Activated T-cell treated with anti-CD3 and anti-CD28 coated beads, Interleukin-2, amount 50 U/mL, for 72 hours (primary cell): ENCODE measurements around the gene BUD13. TPM values are rescaled to one million over a fixed set of nuclear protein-coding genes. Genes with fewer than 3 reads are reported as not detected.
A peak's percentile ranks its signal among the peaks of the same experiment; 100 is the strongest.

Experiments used
- ATAC-seq, 2 donors: fragments of 150-1000 bp; cut with Tn5 transposase; replicated peaks in 1 of 2; 2 replicates each; pipeline ENCODE4 v1.10.0; 2021; ENCODE audit warnings: moderate library complexity in 2 of 2, mild to moderate bottlenecking in 1 of 2
- DNase-seq, 2 donors: peaks; one replicate each; pipeline ENCODE4 v3.0.0; 2021 to 2022; ENCODE audit warnings: mixed read lengths in 1 of 2
- H3K27ac Mint-ChIP-seq: one replicate; pipeline ENCODE4 v1.8.0; 2022; ENCODE audit warnings: mild to moderate bottlenecking, moderate library complexity, mixed read lengths
- H3K27me3 Mint-ChIP-seq: one replicate; pipeline ENCODE4 v1.8.0; 2022; ENCODE audit warnings: low read depth, mixed read lengths
- H3K36me3 Mint-ChIP-seq, 2 donors: one replicate each; pipeline ENCODE4 v1.8.0; 2022; ENCODE audit warnings: mixed read lengths in 2 of 2, mild to moderate bottlenecking in 1 of 2; ENCODE audit not compliant: insufficient read depth in 2 of 2
- H3K4me1 Mint-ChIP-seq: one replicate; pipeline ENCODE4 v1.8.0; 2022; ENCODE audit warnings: low read depth, mixed read lengths
- H3K4me3 Mint-ChIP-seq, 2 donors: one replicate each; pipeline ENCODE4 v1.8.0; 2022; ENCODE audit warnings: mild to moderate bottlenecking in 2 of 2, mixed read lengths in 2 of 2, moderate library complexity in 2 of 2
- H3K9me3 Mint-ChIP-seq, 2 donors: one replicate each; pipeline ENCODE4 v1.8.0; 2022; ENCODE audit warnings: mixed read lengths in 2 of 2
- total RNA-seq, 2 donors: library from RNA; stranded (reverse); gene quantifications; one replicate each; pipeline ENCODE4 v1.2.3, GENCODE V29; 2022

BUD13 gene
- total RNA-seq, 2 donors from 2014 or later, result 26.1 to 32.8 TPM

DNA sequence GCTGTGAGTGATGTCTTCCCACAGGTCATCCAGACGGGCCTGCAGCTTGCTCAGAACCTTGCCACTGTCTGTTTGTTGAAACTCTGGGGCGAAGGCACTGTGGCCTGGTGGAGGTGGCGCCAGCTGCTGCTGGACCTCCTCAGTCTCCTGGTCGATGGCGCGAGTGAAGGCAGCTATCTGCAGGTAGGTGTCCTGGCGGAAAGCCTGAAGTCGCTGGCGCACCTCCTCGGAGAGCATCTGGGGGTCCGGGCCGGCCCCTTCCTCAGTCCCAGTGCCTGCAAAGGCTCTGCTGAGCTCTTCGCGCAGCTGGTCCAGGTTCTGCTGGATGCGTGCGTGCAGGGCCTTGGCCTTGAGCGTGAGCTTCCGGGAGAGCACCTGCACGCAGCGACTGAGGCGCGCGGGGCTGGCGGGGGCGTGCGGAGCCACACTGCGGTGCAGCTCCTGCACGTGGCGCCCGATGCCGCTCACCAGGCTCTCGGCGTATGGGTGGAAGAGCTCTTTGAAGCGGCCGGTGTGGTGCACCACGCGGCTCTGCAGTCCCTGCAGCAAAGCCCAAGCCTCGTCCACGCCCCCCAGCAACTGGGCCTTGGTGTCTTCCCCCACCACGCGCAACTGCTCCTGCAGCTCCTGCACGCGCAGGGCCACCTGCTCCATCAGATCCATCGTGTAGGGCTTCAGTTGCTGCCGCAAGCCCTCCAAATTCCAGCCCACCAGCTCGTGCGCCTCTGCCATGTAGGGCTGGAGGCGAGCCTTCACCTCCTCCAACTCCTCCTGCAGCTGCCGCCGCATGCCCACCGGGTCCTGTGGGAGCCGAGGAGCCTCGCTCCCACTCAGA, 17.6 kb upstream of the BUD13 start:
- Mint-ChIP-seq H3K27me3 (no peaks in the 10 kb centered on the region), H3K9me3 (no peaks in the 10 kb centered on the region), H3K4me3 (no peak overlapping the region), H3K27ac (no peak overlapping the region), H3K4me1 (peaks cover 46% of the 10 kb centered on the region), H3K36me3 (peaks cover 4 to 7% of the 10 kb centered on the region in 2 donors)
- ATAC-seq (no peak), DNase-seq (no peak)

- peaks cover 60% of the 10 kb centered on the region for H3K4me1 Mint-ChIP-seq
- H3K9me3 Mint-ChIP-seq, result no peaks in the 10 kb centered on the region
- no peaks in the 10 kb centered on the region for H3K27me3 Mint-ChIP-seq
- no peak for ATAC-seq
- H3K36me3 Mint-ChIP-seq, result peaks cover 9 to 15% of the 10 kb centered on the region in 2 donors
- H3K4me3 Mint-ChIP-seq, result peak overlapping the region; percentile 87 to 94
- no peak overlapping the region for H3K27ac Mint-ChIP-seq
- DNase-seq, result no peak
Observed at GRCh38 chr11:116788975-116789374, 16.2 kb upstream of the BUD13 start.

DNA sequence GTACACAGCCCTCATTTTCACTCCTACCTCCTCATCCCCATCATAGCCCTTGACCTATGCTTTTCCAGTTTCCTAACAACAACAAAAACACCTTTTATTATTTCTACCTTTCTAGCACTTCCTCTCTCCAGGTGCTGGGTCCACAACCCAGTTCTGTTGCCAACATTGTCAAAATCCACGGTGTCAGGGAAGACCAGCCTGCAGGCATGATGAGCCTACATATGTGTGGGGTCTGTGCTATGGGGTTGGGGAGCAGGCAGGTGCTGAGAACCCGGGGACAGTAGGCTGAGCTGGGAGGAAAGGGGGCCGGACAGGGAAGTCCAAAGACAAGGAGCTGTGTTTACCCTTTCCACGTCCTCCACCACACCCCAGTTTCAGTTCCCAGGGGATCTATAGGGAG, 15.7 kb upstream of the BUD13 start:
- H3K4me3 Mint-ChIP-seq, result peak overlapping the region; percentile 87 to 94
- peaks cover 9 to 16% of the 10 kb centered on the region in 2 donors for H3K36me3 Mint-ChIP-seq
- no peaks in the 10 kb centered on the region for H3K27me3 Mint-ChIP-seq
- DNase-seq (no peak), ATAC-seq (no peak)
- H3K4me1 Mint-ChIP-seq, result peaks cover 64% of the 10 kb centered on the region
- H3K27ac Mint-ChIP-seq, result peak overlapping the region; percentile 75
- H3K9me3 Mint-ChIP-seq, result no peaks in the 10 kb centered on the region

DNA sequence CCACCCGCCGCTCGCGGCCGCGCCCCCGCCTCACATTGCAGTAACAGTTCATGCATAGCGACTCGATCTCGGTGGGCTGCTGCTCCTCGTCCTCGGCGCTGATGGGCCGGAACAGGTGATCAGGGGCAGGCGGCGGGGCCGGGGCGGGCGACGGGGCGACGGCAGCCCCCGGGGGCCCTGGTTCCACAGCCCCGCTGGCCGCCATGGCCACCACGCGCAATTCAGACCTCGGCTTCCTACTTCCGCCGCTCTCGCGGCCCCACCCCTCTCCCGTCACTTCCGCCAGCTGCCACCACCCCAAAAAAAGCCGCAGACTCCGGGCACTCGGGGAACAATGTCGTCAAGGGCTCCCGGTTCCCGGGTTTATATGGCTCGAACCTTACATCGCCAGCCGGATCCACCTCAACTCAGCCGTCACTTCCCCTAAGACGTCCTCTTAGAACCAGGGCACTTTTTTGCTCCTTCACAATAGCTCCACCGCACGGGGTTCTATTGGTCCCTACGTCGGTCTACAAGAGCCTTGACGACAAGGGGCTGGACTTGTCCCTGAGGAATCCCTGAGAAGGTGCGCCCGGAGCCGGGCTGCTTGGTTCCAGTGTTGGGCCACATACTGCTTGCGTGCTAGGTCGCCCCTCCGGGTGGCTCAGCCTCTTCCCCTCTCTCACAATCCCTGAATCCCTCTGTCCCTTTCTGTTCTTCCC, 15.1 kb upstream of the BUD13 start, which contains the start of gene ZPR1:
Gene ZPR1 (minus strand): TSS at position 238 of the 701 bp plus-strand sequence. CDS start 33 bp downstream, at position 205.
- no peaks in the 10 kb centered on the region for H3K9me3 Mint-ChIP-seq
- DNase-seq (peak; percentile 88 to 91), ATAC-seq (peak; percentile 90 to 91)
- peaks cover 11 to 18% of the 10 kb centered on the region in 2 donors for H3K36me3 Mint-ChIP-seq
- peak within 1 kb of the TSS; percentile 81 for H3K27ac Mint-ChIP-seq
- H3K27me3 Mint-ChIP-seq, result no peaks in the 10 kb centered on the region
- peaks cover 67% of the 10 kb centered on the region for H3K4me1 Mint-ChIP-seq
- H3K4me3 Mint-ChIP-seq, result peak within 1 kb of the TSS; percentile 87 to 94

DNA sequence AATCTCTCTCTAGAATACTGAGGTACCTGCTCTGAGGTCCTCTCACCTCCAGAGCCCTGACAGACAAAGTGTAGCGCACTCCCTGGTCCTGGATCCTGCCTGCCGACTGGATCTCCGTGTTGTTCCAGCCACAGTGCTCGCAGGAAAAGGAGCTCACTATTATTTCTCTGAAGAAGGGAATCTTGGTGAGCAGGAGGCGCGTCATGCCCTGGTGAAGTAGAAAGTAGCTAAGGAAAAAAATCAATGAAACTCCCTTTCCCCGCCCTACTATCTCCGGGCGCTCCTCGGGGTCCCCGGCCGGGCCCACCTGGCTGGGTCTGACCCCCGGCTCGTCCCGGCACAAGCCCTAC, 14.6 kb upstream of the BUD13 start:
- H3K27me3 Mint-ChIP-seq, result no peaks in the 10 kb centered on the region
- H3K4me1 Mint-ChIP-seq, result peaks cover 70% of the 10 kb centered on the region
- H3K36me3 Mint-ChIP-seq, result peaks cover 12 to 22% of the 10 kb centered on the region in 2 donors
- peak overlapping the region; percentile 87 to 94 for H3K4me3 Mint-ChIP-seq
- H3K9me3 Mint-ChIP-seq, result no peaks in the 10 kb centered on the region
- H3K27ac Mint-ChIP-seq, result peak overlapping the region; percentile 81
- ATAC-seq, result peak in 1 of 2 donors; percentile 12
- DNase-seq, result no peak

GRCh38 chr11:116786966-116787365, 14.2 kb upstream of the BUD13 start:
- H3K4me1 Mint-ChIP-seq, result peaks cover 74% of the 10 kb centered on the region
- no peaks in the 10 kb centered on the region for H3K27me3 Mint-ChIP-seq
- peak overlapping the region; percentile 81 for H3K27ac Mint-ChIP-seq
- ATAC-seq (no peak), DNase-seq (no peak)
- no peaks in the 10 kb centered on the region for H3K9me3 Mint-ChIP-seq
- peaks cover 15 to 26% of the 10 kb centered on the region in 2 donors for H3K36me3 Mint-ChIP-seq
- peak overlapping the region; percentile 87 to 94 for H3K4me3 Mint-ChIP-seq

DNA sequence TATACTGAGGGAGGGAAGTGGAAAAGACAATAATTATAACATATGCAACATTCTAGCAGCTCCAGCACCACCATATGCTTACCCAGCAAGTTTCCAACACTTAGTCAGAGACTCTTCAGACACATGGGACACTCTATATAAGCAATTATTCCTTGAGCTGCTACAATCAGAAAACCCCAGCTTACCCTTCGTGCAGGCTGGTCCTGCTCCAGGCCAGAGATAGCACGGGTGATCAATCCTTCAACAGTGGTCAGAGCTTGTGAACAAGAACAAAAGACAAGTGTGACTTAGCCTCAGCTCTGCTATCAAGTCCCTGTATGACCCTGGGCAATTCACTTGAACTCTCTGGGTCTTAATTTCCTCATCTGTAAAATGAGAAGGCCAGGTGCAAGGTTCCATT, 13.5 kb upstream of the BUD13 start:
- Mint-ChIP-seq H3K27me3 (no peaks in the 10 kb centered on the region), H3K9me3 (no peaks in the 10 kb centered on the region), H3K36me3 (peaks cover 20 to 26% of the 10 kb centered on the region in 2 donors), H3K4me3 (peak overlapping the region; percentile 87 to 94), H3K4me1 (peaks cover 76% of the 10 kb centered on the region), H3K27ac (peak overlapping the region; percentile 81)
- ATAC-seq (no peak), DNase-seq (no peak)

DNA sequence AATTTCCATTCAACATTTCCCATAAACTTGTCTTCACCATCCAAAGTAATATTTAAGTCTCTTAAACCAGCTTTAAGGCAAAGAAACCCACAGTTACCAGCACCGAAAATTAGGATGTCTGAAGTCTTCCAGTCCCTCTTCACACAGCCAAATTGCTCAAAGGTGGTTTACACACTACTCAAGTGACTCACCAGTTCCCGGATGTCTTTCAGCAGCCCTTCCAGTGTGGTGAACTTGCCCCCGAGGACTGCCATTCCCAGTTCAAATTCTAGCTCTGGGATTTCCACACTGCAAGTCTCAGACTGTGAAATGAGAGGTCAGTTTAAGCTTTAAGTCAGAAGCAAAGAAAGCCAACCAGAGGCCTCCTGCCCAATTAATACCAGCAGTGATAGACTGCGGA, 9.9 kb upstream of the BUD13 start:
- Mint-ChIP-seq H3K4me1 (peaks cover 91% of the 10 kb centered on the region), H3K4me3 (peak overlapping the region in 1 of 2 donors; percentile 72), H3K9me3 (no peaks in the 10 kb centered on the region), H3K36me3 (peaks cover 35 to 43% of the 10 kb centered on the region in 2 donors), H3K27ac (peak overlapping the region; percentile 90), H3K27me3 (no peaks in the 10 kb centered on the region)
- DNase-seq (no peak), ATAC-seq (peak; percentile 45 to 76)

GRCh38 chr11:116778556-116778955, 5.8 kb upstream of the BUD13 start:
- Mint-ChIP-seq H3K4me3 (peak overlapping the region in 1 of 2 donors; percentile 27), H3K9me3 (no peaks in the 10 kb centered on the region), H3K4me1 (peaks cover 90% of the 10 kb centered on the region), H3K27me3 (no peaks in the 10 kb centered on the region), H3K36me3 (peaks cover 22 to 46% of the 10 kb centered on the region in 2 donors), H3K27ac (peak overlapping the region; percentile 48)
- DNase-seq, result no peak
- ATAC-seq, result peak in 1 of 2 donors; percentile 26

- ATAC-seq (no peak), DNase-seq (no peak)
- Mint-ChIP-seq H3K27ac (peak overlapping the region; percentile 95), H3K27me3 (no peaks in the 10 kb centered on the region), H3K4me3 (peak overlapping the region in 1 of 2 donors; percentile 67), H3K4me1 (peaks cover 79% of the 10 kb centered on the region), H3K36me3 (peaks cover 13 to 41% of the 10 kb centered on the region in 2 donors), H3K9me3 (no peaks in the 10 kb centered on the region)
Observed at GRCh38 chr11:116777056-116777455, 4.3 kb upstream of the BUD13 start.

DNA sequence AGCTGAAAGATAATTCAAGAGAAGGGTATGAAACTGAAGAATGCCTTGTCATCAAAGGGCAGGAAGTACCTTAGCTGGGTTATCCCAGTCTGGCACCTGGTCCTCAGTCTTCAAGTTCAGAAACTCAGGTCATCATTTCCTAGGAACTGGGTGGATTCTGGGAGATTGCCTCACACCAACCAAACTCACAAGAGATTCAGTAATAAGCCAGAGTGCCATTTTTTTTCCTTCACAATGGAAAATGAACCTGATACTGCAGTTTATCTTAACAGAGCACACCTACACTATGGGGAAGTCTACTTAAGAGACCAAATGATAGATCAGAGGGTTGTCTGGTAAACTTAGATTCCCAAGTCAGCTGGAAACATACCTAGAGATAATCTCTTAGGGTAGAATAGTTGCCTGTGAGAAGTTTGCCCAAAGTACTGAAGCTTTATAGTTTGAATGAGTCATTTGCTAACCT, 3.8 kb upstream of the BUD13 start:
- no peaks in the 10 kb centered on the region for H3K9me3 Mint-ChIP-seq
- H3K36me3 Mint-ChIP-seq, result peaks cover 12 to 37% of the 10 kb centered on the region in 2 donors
- ATAC-seq, result peak in 1 of 2 donors; percentile 3

GRCh38 chr11:116775975-116776374, 3.2 kb upstream of the BUD13 start:
- no peak for ATAC-seq
- Mint-ChIP-seq H3K4me1 (peaks cover 80% of the 10 kb centered on the region), H3K36me3 (peaks cover 11 to 32% of the 10 kb centered on the region in 2 donors), H3K27me3 (no peaks in the 10 kb centered on the region), H3K9me3 (no peaks in the 10 kb centered on the region), H3K27ac (peak overlapping the region; percentile 95), H3K4me3 (peak overlapping the region in 1 of 2 donors; percentile 67)
- DNase-seq, result no peak

More for the DNA sequence above, 3.8 kb upstream of the BUD13 start:
- DNase-seq, result no peak
- H3K27ac Mint-ChIP-seq, result peak overlapping the region; percentile 95
- H3K27me3 Mint-ChIP-seq, result no peaks in the 10 kb centered on the region
- H3K4me1 Mint-ChIP-seq, result peaks cover 79% of the 10 kb centered on the region
- peak overlapping the region in 1 of 2 donors; percentile 67 for H3K4me3 Mint-ChIP-seq

DNA sequence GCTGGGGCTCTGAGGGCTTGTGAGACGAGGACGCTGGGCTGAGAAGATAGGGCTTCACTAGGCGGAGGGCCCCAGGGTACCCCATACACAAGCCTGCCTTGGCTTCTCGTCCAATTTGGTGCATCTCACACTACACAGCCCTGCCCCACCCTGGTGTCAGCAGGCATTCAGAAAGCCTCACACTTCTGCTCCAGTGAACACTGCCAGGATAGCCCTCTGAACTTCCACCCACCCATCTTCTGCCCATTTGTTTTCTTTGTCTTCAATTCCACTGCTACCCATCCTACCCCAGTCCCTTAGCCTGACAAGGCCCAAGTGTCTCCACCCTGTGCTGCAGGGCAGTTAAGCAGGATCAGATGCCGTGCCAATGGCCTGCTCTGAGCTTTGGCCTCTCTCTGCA, 1.9 kb upstream of the BUD13 start:
- peaks cover 12 to 30% of the 10 kb centered on the region in 2 donors for H3K36me3 Mint-ChIP-seq
- no peaks in the 10 kb centered on the region for H3K27me3 Mint-ChIP-seq
- ATAC-seq, result no peak
- H3K4me1 Mint-ChIP-seq, result peaks cover 81% of the 10 kb centered on the region
- no peak for DNase-seq
- no peak overlapping the region for H3K27ac Mint-ChIP-seq
- H3K4me3 Mint-ChIP-seq, result peak overlapping the region in 1 of 2 donors; percentile 3
- H3K9me3 Mint-ChIP-seq, result no peaks in the 10 kb centered on the region
